NT2/D1 (cell line): ENCODE data around the gene RAX.
A peak's percentile ranks its signal among the peaks of the same experiment; 100 is the strongest.
"Not testable (repeated sequence)": the region's sequence is repeated elsewhere in the genome, so short reads cannot be mapped to it uniquely, and the experiment has no call there.

Experiments used
- DNase-seq: peaks from one replicate; pipeline ENCODE4 v3.0.0-alpha.2; 2011; ENCODE audit warnings: low read depth, low spot score
- H3K27me3 ChIP-seq: 2 replicates; pipeline ENCODE4 v1.6.0; 2011; ENCODE audit warnings: mild to moderate bottlenecking; ENCODE audit not compliant: insufficient read length, insufficient read depth
- H3K36me3 ChIP-seq: 2 replicates; pipeline ENCODE4 v1.6.1; 2011; ENCODE audit warnings: mild to moderate bottlenecking, low read length, mixed read lengths; ENCODE audit not compliant: insufficient read depth, insufficient read length
- H3K4me1 ChIP-seq: 2 replicates; pipeline ENCODE4 v1.5.1; 2011; ENCODE audit not compliant: insufficient read depth, insufficient read length
- H3K4me3 ChIP-seq: 2 replicates; pipeline ENCODE4 v1.5.1; 2011; ENCODE audit warnings: low read depth; ENCODE audit not compliant: insufficient read length
- H3K9ac ChIP-seq: 2 replicates; pipeline ENCODE4 v1.6.0; 2011; ENCODE audit warnings: low read depth; ENCODE audit not compliant: insufficient read length
- H3K9me3 ChIP-seq: 2 replicates; pipeline ENCODE4 v1.5.1; 2011; ENCODE audit warnings: mild to moderate bottlenecking, low read length; ENCODE audit not compliant: insufficient read depth
- SUZ12 ChIP-seq: IDR thresholded peaks from 2 replicates; pipeline ENCODE4 v1.6.1; 2011; ENCODE audit not compliant: insufficient read length, insufficient read depth; ENCODE audit errors: extremely low read depth
- YY1 ChIP-seq: IDR thresholded peaks from 2 replicates; pipeline ENCODE4 v1.6.1; 2011; ENCODE audit not compliant: insufficient read length, insufficient read depth
- ZNF274 ChIP-seq: IDR thresholded peaks from 2 replicates; pipeline ENCODE4 v1.6.1; 2011; ENCODE audit warnings: mild to moderate bottlenecking, low read depth, low read length

RAX gene

DNA sequence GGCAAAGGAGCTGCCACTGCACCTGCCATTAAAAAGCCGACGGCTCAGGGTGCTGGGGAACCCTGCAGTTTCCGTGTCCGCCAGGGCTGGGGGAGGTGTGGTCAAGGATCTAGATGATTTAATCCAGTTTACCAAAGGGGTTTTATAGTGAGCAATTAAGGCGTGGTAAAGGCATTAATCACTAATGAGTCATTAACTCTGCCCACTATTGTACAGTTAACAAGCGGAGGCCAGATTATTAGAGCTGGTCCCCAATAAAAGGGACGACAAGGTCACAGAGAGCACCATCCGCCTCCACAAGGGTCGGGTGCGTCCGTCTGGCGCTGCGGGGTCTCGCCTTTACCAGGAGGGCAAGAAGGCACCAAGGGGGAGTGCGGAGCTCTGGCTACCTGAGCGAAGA, 9.6 kb downstream of the RAX start:
- no peaks in the 10 kb centered on the region for H3K27me3 ChIP-seq

DNA sequence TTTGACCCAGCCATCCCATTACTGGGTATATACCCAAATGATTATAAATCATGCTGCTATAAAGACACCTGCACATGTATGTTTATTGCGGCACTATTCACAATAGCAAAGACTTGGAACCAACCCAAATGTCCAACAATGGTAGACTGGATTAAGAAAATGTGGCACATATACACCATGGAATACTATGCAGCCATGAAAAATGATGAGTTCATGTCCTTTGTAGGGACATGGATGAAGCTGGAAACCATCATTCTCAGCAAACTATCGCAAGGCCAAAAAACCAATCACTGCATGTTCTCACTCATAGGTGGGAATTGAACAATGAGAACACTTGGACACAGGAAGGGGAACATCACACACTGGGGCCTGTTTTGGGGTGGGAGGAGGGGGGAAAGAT, 11.0 kb downstream of the RAX start:
- not testable (repeated sequence) for H3K9ac ChIP-seq, H3K4me1 ChIP-seq, DNase-seq, H3K4me3 ChIP-seq, H3K36me3 ChIP-seq, H3K27me3 ChIP-seq, H3K9me3 ChIP-seq

More for the DNA sequence above, 9.6 kb downstream of the RAX start:
- TF ChIP-seq YY1 = no peak
- no peak for TF ChIP-seq ZNF274
- no peak for TF ChIP-seq SUZ12
- no peaks in the 10 kb centered on the region for H3K4me1 ChIP-seq
- no peak for DNase-seq
- no peaks in the 10 kb centered on the region for H3K36me3 ChIP-seq
- H3K9ac ChIP-seq = no peak overlapping the region
- H3K9me3 ChIP-seq = peaks cover 23% of the 10 kb centered on the region; the same call in 1 of the 2 replicates
- H3K4me3 ChIP-seq = no peak overlapping the region

DNA sequence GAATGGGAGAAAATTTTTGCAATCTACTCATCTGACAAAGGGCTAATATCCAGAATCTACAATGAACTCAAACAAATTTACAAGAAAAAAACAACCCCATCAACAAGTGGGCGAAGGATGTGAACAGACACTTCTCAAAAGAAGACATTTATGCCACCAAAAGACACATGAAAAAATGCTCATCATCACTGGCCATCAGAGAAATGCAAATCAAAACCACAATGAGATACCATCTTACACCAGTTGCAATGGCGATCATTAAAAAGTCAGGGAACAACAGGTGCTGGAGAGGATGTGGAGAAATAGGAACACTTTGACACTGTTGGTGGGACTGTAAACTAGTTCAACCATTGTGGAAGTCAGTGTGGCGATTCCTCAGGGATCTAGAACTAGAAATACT, 11.4 kb downstream of the RAX start:
- DNase-seq = not testable (repeated sequence)

DNA sequence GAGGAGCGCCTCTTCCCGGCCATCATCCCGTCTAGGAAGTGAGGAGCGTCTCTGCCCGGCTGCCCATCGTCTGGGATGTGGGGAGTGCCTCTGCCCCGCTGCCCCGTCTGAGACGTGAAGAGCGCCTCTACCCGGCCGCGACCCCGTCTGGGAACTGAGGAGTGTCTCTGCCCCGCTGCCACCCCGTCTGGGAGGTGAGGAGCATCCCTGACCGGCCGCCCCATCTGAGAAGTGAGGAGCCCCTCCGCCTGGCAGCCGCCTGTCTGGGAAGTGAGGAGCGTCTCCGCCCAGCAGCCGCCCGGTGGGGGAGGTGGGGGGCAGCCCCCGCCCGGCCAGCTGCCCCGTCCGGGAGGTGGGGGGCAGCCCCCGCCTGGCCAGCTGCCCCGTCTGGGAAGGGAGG, 17.8 kb downstream of the RAX start:
- H3K36me3 ChIP-seq, H3K9me3 ChIP-seq, H3K27me3 ChIP-seq, DNase-seq, H3K9ac ChIP-seq, H3K4me1 ChIP-seq, H3K4me3 ChIP-seq: not testable (repeated sequence)

More for the DNA sequence above, 11.4 kb downstream of the RAX start:
- H3K36me3 ChIP-seq, H3K9me3 ChIP-seq, H3K27me3 ChIP-seq, H3K9ac ChIP-seq, H3K4me3 ChIP-seq, H3K4me1 ChIP-seq: not testable (repeated sequence)

DNA sequence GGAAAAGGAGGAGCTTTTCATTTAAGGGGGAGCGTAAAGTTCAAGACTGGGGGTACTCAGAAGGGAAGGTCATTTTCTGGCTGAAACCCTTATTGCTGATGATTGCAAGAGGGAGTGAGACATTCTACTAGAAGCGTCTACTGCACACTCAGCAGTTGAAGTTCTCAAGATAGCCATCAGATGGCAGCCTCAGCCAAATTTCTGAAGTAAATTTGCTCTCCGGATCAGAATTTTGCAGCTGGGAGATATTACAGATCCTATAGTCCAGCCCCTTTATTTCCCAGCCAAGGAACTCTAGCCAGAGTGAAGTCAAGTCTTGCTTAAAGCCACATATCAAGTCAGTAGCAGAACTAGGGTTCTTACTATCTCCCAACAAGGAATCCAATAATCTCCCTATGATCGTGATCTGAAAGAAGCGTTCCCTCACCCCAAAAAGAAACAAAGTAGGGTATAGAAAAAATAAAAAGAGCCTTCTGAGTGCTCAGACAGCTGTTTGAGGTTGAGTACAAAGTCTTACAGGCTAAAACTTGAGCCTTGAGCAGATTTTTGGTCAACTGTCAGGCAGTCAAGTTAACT, 24.0 kb downstream of the RAX start:
- Histone ChIP-seq H3K4me1 (no peaks in the 10 kb centered on the region), H3K27me3 (no peaks in the 10 kb centered on the region), H3K4me3 (no peak overlapping the region), H3K9ac (no peak overlapping the region), H3K36me3 (no peaks in the 10 kb centered on the region), H3K9me3 (no peaks in the 10 kb centered on the region)
- DNase-seq = peak; percentile 30
- TF ChIP-seq ZNF274 = no peak
- no peak for TF ChIP-seq SUZ12
- no peak for TF ChIP-seq YY1

DNA sequence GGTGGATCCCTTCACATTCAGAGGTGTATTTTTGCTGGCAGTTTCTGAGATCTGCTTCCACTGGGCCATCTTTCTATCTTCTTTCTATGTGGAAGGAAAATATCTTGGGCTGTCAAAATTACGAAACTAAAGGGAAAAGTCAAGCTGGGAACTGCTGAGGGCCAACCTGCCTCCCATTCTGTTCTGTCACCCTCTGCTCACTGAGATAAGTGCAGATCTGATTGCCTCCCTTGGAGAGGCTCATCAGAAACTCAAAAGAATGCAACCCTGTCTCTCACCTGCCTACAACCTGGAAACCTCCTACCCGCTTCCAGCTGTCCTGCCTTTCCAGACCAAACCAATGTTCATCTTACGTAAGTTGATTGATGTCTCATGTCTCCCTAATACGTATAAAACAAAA, 26.5 kb downstream of the RAX start:
- H3K9ac ChIP-seq = no peak overlapping the region
- no peak overlapping the region for H3K4me3 ChIP-seq
- no peaks in the 10 kb centered on the region for H3K4me1 ChIP-seq
- TF ChIP-seq YY1 (no peak), SUZ12 (no peak), ZNF274 (no peak)
- no peaks in the 10 kb centered on the region for H3K36me3 ChIP-seq
- no peaks in the 10 kb centered on the region for H3K27me3 ChIP-seq
- H3K9me3 ChIP-seq = no peaks in the 10 kb centered on the region
- DNase-seq = no peak

DNA sequence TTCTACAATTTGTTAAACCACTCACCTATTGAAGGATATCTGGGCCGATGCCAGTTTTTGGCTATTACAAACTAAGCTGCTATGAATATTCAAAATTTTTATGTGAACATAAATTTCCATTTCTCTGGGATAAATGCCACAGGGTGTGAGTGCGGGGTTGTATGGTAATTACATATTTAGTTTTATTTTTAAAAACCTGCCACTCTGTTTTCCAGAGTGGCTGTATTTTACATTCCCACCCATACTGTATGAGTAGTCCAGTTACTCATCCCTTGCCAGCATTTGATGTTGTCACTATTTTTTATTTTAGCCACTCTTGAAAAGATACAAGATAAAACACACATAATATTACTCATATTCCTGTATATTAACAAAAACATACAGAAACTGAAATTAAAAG, 30.3 kb downstream of the RAX start:
- H3K27me3 ChIP-seq = no peaks in the 10 kb centered on the region
- TF ChIP-seq SUZ12 (no peak), ZNF274 (no peak), YY1 (no peak)

DNA sequence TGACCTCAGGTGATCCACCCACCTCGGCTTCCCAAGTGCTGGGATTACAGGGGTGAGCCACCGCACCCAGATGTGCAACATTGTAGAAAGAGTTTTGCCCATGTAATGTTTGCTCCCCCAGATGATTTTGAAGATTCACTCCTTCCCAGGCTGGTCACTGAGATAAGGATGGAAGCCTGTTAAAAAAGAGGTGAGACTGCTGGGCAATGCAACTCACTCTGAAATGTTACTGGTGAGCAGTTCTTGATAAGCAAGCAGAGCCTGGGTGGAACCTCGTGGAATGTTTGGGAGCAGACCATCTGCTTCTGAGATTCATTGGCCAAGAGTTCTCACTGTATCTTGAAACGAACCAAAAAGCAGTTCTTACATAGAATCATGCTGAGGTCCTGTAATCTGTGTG, 33.6 kb downstream of the RAX start:
- Histone ChIP-seq H3K4me3 (no peak overlapping the region), H3K36me3 (no peaks in the 10 kb centered on the region), H3K27me3 (no peaks in the 10 kb centered on the region), H3K9me3 (no peaks in the 10 kb centered on the region), H3K4me1 (no peaks in the 10 kb centered on the region), H3K9ac (no peak overlapping the region)
- no peak for DNase-seq
- no peak for TF ChIP-seq ZNF274
- no peak for TF ChIP-seq YY1
- no peak for TF ChIP-seq SUZ12

More for the DNA sequence above, 30.3 kb downstream of the RAX start:
- no peak for DNase-seq
- Histone ChIP-seq H3K4me3 (no peak overlapping the region), H3K36me3 (no peaks in the 10 kb centered on the region), H3K4me1 (no peaks in the 10 kb centered on the region), H3K9me3 (no peaks in the 10 kb centered on the region), H3K9ac (no peak overlapping the region)
